Measurements from ENCODE around the gene EVPLL.
"Not testable (repeated sequence)": the region's sequence is repeated elsewhere in the genome, so short reads cannot be mapped to it uniquely, and the experiment has no call there.

DNA sequence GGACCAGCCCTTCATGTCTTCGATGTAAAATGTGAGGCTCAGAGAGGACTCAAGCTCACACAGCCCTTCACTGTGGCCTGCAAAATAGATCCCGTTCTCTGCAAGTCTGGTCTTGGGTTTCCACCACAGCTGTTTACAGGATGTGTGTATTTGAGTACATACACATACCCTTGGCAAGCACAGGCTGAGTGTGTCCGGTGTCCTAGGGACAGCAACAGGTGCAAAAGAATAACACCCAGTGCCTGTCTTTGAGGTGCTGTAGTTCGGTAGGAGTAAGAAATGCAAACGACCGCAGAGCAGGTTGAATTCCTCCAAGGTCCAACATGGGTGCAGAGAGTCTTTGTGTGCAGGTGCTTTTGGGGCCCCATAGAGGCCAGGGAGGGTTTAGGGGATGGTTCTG, 44.9 kb downstream of the EVPLL start:
- TF ChIP-seq, protein P1, sequence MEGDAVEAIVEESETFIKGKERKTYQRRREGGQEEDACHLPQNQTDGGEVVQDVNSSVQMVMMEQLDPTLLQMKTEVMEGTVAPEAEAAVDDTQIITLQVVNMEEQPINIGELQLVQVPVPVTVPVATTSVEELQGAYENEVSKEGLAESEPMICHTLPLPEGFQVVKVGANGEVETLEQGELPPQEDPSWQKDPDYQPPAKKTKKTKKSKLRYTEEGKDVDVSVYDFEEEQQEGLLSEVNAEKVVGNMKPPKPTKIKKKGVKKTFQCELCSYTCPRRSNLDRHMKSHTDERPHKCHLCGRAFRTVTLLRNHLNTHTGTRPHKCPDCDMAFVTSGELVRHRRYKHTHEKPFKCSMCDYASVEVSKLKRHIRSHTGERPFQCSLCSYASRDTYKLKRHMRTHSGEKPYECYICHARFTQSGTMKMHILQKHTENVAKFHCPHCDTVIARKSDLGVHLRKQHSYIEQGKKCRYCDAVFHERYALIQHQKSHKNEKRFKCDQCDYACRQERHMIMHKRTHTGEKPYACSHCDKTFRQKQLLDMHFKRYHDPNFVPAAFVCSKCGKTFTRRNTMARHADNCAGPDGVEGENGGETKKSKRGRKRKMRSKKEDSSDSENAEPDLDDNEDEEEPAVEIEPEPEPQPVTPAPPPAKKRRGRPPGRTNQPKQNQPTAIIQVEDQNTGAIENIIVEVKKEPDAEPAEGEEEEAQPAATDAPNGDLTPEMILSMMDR (IDR thresholded peaks at IDR 0.05) = not testable (repeated sequence)
- TF ChIP-seq POLR2A (IDR thresholded peaks at IDR 0.05) = not testable (repeated sequence)
